Germinal center (tissue), 1 donor: Measurements from ENCODE around the gene CAPZA2.
A peak's percentile ranks its signal among the peaks of the same experiment; 100 is the strongest.
"Not testable (repeated sequence)": the region's sequence is repeated elsewhere in the genome, so short reads cannot be mapped to it uniquely, and the experiment has no call there.

ENCODE experiments used
- DNase-seq: peaks from one replicate; pipeline ENCODE4 v3.0.0; 2012; ENCODE audit warnings: mixed read lengths, low spot score

Gene CAPZA2

DNA sequence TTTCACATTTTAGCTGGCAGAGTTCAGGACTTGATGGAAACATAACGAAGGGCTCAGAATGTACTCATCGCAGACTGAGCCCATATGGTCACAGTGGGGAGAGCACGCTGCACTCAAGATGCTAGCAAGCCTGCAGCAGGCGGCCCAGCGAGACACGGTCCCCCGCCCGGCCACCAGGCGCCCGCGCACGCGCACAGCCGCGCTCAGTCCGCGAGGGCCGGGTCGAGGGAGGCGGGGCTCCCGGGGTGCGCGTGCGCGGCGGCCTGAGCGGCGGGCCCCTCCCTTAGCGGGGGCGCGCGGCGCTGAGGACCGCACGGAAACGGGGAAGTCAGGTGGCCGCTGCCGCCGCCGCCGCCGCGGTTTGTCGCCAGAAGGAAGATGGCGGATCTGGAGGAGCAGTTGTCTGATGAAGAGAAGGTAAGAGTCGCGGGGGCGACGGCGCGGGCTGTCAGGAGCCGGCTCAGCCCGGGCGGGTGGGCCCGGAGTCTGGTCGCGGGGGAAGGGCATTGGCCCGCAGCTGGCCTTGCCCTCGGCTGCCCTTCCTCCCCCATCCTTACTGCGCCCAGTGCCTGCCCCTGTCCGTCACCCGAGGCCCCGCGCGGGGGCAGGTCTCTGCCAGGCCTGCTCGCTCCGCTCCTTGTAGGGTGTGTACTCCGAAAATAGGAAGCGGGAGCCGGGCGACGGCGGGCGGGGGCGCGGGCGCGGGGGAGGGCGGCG lies at the start of gene CAPZA2:
CAPZA2 (plus strand) TSS at position 354 of the 717 bp plus-strand sequence; CDS start at position 379, 25 bp downstream.
- peak; percentile 100 for DNase-seq

DNA sequence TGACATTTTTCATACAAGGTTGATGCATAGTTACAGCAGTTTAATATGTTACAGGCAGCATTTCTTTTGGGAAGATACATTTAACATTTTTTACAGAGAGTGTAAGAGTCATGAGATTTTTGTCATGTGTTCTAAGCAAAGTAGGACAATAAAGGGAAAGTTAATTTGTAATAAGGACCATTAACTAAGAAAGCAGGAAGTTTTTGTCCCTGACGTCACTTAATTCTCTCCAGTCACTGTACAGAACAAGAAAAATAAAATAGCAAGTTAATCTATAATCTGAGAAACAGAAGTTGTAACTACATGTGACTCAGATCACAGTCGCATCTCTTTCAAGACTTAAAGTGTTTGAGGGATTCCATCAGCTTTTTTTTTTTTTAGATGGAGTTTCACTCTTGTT lies 49.5 kb upstream of the CAPZA2 start:
- DNase-seq = no peak

DNA sequence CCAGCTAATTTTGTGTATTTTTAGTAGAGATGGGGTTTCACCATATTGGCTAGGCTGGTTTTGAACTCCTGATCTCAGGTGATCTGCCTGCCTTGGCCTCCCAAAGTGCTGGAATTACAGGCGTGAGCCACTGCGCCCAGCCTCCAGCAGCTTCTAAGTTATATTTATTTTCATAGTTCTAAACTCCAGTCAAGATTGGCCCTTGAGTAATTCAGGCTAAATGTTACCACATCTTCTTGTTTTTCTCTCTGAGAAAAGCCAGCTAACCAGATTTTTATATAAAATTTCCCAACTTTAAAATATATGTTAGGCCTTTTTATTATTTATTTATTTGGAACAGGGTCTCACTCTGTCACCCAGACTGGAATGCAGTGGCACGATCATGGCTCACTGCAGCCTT lies 49.0 kb upstream of the CAPZA2 start:
- DNase-seq = not testable (repeated sequence)

GRCh38 chr7:116815041-116815440 lies 47.3 kb upstream of the CAPZA2 start:
- no peak for DNase-seq

DNA sequence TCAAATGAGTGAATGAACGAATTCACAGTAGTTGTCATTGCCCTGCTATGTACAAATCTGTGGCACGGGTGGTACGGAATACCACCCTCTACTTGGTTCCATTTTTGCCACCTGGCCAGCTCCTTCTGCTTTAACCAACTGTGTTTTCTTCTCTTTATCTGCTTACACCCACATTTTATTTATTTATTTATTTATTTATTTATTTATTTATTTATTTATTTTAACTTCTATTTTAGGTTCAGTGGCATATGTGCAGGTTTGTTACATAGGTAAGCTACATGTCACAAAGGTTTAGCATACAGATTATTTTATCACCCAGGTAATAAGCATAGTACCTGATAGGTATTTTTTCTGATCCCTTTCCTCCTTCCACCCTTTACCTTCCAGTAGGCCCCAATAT lies 42.2 kb upstream of the CAPZA2 start:
- DNase-seq = no peak

DNA sequence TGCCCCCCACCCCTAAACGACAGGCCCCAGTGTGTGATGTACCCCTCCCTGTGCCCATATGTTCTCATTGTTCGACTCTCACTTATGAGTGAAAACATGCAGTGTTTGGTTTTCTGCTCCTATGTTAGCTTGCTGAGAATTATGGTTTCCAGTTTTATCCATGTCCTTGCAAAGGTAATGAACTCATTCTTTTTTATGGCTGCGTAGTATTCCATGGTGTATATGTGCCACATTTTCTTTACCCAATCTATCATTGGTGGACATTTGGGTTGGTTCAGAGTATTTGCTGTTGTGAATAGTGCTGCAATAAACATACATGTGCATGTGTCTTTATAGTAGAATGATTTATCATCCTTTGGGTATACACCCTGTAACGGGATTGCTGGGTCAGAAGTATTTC lies 40.7 kb upstream of the CAPZA2 start:
- not testable (repeated sequence) for DNase-seq

- no peak for DNase-seq
Observed at GRCh38 chr7:116824449-116824848, 37.9 kb upstream of the CAPZA2 start.

GRCh38 chr7:116828281-116828680 lies 34.1 kb upstream of the CAPZA2 start:
- DNase-seq = no peak

DNA sequence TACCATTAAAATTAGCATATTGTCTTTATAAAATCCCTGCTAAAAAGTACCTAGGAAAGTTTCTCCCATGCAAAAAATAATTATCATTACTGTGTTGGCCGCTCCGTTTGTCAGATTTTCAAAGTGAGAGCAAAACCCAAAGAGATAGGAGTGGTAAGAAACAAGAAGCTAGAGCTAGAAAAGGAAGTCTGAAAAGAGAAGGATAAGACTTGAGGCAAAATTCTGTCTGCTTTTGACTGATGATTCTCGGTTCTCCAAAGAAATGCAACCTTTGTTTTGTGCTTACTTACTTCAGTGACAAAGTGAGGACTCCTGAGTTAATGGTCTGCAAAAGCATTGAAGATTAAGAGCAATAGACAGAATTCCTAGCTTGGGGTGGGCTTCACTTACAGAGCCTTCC lies 33.3 kb upstream of the CAPZA2 start:
- DNase-seq = no peak

- no peak for DNase-seq
Observed at GRCh38 chr7:116829493-116829892, 32.9 kb upstream of the CAPZA2 start.

DNA sequence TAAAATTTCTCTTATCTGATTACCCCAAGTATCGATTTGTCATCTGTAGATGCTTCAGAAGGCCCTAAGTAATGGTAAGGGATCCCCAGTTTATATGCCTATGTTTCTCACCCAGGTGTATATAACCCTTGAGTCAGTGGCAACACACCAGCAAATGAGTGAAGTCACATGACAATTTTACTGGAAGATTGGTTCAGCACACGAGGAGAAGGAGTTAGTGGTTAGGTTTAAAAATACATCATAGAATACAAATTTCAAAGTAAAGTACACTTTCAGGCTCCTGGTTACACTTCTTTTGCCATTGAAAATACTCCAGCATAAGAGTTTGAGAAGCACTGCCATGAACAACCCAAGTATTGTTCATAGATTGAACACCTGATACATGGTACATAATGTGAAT lies 29.7 kb upstream of the CAPZA2 start:
- DNase-seq = no peak

DNA sequence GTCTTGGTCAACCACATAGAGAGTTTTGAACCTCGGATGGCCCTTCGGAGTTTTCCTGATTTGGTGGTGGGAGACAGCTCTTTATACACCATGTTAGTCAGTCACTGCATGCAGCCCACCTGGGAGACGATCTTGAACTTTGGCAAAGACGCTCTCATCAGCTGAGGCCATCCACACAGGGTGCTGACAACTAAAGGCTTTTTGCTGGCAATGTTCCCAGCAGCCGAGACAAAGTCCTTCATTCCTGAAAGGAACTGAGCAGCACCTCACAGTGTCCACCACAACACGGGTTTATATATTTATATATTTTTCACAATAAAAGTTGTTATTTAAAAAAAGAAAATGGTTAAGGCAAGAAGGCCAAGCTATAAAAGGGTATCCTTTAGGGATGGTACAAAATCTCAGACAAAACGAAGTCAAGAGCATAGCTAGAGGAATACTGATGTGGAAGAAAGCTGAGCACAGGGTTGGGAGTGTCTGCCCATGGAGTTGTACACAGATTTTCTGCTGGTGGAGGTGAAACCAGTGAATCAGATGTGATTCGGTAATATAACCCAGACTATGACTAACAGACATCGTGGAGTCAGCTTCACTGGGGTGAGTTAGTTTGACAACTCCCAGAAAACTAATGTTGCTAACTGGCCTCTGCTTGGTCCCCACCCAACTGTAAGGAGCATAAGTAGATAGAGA lies 27.4 kb upstream of the CAPZA2 start:
- DNase-seq = no peak

- no peak for DNase-seq
Observed at GRCh38 chr7:116836048-116836447, 26.3 kb upstream of the CAPZA2 start.

DNA sequence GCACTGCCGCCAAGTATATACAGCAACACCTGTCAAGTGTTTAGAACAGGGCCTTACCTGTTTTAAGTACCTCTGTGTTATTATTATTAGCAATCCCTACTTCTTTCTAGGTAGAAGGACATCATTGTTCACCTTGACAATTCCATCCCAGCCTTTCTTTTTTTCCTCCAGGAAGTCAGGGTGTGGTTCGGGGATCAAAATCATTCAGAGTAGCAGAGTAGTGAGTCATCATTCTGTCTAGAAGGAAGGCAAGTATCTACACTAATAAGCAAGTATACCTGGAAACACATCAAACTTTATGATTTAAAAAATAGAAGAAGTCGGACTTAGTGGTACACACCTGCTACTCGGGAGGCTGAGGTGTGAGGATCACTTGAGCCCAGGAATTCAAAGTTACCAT lies 25.5 kb upstream of the CAPZA2 start:
- DNase-seq = no peak

- DNase-seq = no peak
Observed at GRCh38 chr7:116837586-116837985, 24.8 kb upstream of the CAPZA2 start.

DNA sequence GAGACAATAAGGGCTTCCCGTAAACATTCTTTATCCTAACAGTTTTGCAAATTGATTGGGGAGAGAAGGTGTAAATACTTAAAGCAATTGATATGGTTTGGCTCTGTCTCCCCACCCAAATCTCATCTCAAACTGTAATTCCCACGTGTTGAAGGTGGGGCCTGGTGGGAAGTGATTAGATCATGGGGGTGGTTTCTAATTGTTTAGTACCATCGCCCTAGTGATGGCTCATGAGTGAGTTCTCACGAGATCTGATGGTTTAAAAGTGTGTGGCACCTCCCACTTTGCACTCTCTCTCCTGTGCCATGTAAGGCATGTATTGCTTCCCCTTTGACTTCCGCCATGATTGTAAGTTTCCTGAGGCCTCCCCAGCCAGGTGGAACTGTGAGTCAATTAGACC lies 22.1 kb upstream of the CAPZA2 start:
- no peak for DNase-seq

- no peak for DNase-seq
Observed at GRCh38 chr7:116842371-116842770, 20.0 kb upstream of the CAPZA2 start.

DNA sequence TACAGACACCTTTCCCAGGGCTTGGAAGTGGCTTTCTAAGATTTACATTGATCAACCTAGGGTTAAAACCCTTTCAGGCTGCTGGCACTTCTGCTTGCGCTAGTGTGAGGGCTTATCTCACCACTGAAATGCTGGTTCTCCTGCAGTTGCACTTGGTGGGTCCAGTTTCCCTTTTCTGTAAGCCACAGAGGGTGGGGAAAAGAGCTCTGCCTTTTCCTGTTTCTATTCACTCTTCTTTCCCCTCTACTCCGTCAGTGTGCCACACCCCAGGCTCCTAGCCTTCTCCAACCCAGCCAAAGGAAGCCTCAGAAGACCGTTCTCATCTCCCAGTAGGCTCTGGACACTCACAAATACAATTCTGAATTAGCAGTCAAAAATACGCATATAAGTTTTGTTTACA lies 19.0 kb upstream of the CAPZA2 start:
- peak; percentile 11 for DNase-seq

- no peak for DNase-seq
Observed at GRCh38 chr7:116851175-116851574, 11.2 kb upstream of the CAPZA2 start.

DNA sequence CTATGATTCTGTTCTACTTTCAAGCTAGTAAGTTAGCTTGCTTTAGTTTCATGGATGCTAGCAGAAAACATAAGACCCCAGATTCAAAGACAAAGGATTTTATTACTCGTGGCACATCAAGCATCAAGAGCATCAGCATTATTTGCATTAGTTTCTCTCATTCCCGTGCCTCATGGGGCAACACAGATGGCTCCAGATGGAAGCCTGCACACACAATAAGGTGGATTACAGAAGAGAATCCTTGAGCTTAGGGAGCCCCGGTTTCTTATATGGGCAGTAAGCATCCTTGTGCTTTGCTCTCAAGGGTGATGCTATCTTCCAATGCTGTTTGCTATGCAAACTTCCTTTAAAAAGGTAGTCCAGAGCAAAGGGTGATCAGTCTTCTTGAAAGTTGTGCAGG lies 10.7 kb upstream of the CAPZA2 start:
- no peak for DNase-seq

GRCh38 chr7:116854132-116854531 lies 8.3 kb upstream of the CAPZA2 start:
- no peak for DNase-seq

DNA sequence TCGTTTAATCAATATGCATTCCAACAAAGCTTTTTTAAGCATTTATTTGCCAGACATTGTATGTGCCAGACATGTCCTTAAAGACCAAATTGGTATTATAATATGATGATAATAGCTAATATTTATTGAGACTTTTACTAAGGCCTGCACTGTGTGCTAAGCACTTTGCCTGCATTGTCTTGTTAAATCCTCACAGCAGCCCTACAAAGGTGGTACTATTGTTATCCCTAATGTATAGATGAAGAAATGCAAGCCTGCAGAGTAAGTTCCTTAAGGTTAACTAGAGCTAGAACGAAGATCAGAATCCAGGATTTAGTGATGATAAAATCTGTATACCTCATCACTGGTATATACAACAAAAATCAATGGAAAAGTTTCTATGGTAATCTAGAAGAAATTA lies 5.3 kb upstream of the CAPZA2 start:
- no peak for DNase-seq

DNA sequence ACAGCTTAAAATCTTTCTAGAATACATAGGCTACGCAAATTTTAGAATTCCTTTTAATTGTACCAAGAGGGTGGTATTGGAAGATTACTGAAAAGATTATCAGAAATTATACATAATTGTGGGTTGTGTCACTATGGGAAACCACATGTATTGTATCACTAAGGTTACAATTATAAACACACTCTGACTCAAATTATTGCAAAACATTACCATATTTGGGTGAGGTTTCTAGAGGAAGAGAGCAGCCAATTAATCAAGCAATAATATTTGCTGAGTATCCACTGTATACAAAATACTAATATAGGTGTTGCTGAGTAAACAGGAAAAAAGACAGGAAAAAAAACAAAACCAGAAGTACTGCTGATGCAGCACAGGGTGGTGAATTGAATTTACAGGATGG lies 3.1 kb upstream of the CAPZA2 start:
- DNase-seq = no peak

DNA sequence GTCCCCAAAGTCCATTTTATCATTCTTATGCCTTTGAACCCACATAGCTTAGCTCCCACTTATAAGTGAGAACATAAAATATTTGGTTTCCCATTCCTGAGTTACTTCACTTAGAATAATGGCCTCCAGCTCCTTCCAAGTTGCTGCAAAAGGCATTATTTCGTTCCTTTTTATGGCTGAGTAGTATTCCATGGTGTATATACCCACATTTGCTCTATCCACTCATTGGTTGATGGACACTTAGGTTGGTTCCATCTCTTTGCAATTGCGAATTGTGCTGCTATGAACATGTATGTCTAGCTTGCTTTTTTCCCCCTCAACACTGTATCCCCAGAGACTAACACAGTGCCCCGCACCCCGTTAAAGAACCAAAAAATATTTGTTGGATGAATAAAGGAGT lies 670 bp upstream of the CAPZA2 start:
- DNase-seq = no peak
